BJ (cell line): ENCODE data around the gene MYO5A. TPM values are rescaled to one million over a fixed set of nuclear protein-coding genes. Genes with fewer than 3 reads are reported as not detected.

Source experiments
- CTCF ChIA-PET: fragments of 350-600 bp; formaldehyde crosslinking; extraction: SDS; loops from one replicate; lab custom pipeline; 2021; ENCODE audit warnings: antibody characterized with exemption, inconsistent platforms; lab: Yijun Ruan, JAX
- POLR2A ChIA-PET: fragments of 300-600 bp; sonication (Branson Sonifier 250); formaldehyde crosslinking; extraction: SDS; loops from one replicate; lab custom pipeline; 2021; ENCODE audit warnings: antibody characterized with exemption; lab: Charles Lee
- DNase-seq: peaks from one replicate; pipeline ENCODE4 v3.0.0-alpha.2; 2011; ENCODE audit warnings: low read depth
- H3K27me3 ChIP-seq: 2 replicates; pipeline ENCODE4 v1.6.0; 2011; ENCODE audit warnings: low read length; ENCODE audit not compliant: control insufficient read depth, insufficient read depth
- H3K36me3 ChIP-seq: 2 replicates; pipeline ENCODE4 v1.5.1; 2011; ENCODE audit warnings: low read length; ENCODE audit not compliant: control insufficient read depth, insufficient read depth
- H3K4me3 ChIP-seq: 2 replicates; pipeline ENCODE4 v1.5.1; 2011; ENCODE audit warnings: low read depth, mild to moderate bottlenecking, control low read depth, low read length
- polyA plus RNA-seq: library from polyadenylated mRNA; depleted of rRNA; stranded (reverse); fragments of >200 nt; gene quantifications from 2 replicates; pipeline ENCODE4 v1.2.3, GENCODE V29; 2011
- TF ChIP-seq, protein P1 (sequence below): IDR thresholded peaks from 2 replicates; pipeline ENCODE4 v1.5.1; 2011; ENCODE audit warnings: low read depth, mild to moderate bottlenecking, control low read depth, inconsistent platforms, low read length, moderate library complexity; ENCODE audit not compliant: insufficient read depth

The MYO5A gene
- polyA plus RNA-seq, 1 experiment, result 38.3 TPM

DNA sequence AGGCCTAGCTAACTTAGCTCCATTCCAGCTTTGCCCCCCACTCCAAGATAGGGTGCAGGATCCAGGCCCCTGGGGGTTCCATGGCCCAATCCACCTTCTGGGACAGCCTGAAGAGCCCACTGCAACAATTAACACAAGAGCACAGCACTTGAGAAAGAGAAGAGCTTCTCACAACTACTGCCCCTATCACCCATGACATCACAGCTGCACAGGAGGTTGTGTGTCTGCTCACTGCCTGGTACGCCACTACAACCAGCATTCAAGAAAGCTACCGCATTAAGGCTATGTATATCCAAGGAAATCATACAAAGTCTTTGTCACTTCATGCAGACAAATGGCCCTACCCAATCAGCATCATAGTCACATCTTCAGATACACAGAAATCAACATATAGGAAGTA, 62.0 kb downstream of the MYO5A start:
- DNase-seq, result no peak
- TF ChIP-seq, protein P1, sequence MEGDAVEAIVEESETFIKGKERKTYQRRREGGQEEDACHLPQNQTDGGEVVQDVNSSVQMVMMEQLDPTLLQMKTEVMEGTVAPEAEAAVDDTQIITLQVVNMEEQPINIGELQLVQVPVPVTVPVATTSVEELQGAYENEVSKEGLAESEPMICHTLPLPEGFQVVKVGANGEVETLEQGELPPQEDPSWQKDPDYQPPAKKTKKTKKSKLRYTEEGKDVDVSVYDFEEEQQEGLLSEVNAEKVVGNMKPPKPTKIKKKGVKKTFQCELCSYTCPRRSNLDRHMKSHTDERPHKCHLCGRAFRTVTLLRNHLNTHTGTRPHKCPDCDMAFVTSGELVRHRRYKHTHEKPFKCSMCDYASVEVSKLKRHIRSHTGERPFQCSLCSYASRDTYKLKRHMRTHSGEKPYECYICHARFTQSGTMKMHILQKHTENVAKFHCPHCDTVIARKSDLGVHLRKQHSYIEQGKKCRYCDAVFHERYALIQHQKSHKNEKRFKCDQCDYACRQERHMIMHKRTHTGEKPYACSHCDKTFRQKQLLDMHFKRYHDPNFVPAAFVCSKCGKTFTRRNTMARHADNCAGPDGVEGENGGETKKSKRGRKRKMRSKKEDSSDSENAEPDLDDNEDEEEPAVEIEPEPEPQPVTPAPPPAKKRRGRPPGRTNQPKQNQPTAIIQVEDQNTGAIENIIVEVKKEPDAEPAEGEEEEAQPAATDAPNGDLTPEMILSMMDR, result no peak
- POLR2A ChIA-PET, result no interaction called here
- H3K4me3 ChIP-seq, result no peak overlapping the region
- no peaks in the 10 kb centered on the region for H3K27me3 ChIP-seq
- CTCF ChIA-PET, result interaction anchor here (0.6 to 0.9 kb wide), 3 partner anchors 13 to 210 kb away, joined by 3 read pairs; no protein-coding TSS in a partner anchor
- no peaks in the 10 kb centered on the region for H3K36me3 ChIP-seq

- TF ChIP-seq, protein P1, result no peak
- no peak overlapping the region for H3K4me3 ChIP-seq
- H3K36me3 ChIP-seq, result no peaks in the 10 kb centered on the region
- H3K27me3 ChIP-seq, result no peaks in the 10 kb centered on the region
- POLR2A ChIA-PET, result no interaction called here
- CTCF ChIA-PET, result interaction anchor here (0.6 to 0.9 kb wide), 2 partner anchors 140 to 210 kb away, joined by 3 read pairs; no protein-coding TSS in a partner anchor
- DNase-seq, result no peak
These were observed 62.5 kb downstream of the MYO5A start for GRCh38 chr15:52466134-52466701.

DNA sequence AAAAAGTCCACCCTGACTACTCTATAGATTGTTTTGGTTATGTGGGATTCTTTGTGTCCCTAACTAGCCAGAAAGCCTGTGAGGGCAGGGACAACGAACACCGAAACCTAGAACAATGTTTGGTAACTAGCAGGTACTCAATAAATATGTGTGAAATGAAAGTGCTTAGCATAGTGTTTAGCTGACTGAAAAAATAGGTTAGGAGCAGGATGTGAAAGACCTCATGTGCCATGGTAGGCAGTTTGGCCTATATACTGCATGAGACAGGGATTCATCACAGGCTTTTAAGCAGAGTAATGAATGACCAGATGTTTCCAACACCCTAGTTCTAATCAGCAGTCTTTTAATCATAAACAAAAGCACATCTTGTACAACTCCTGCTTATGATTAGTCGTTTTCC, 64.2 kb downstream of the MYO5A start:
- Histone ChIP-seq H3K36me3 (no peaks in the 10 kb centered on the region), H3K27me3 (no peaks in the 10 kb centered on the region), H3K4me3 (no peak overlapping the region)
- TF ChIP-seq, protein P1, result no peak
- CTCF ChIA-PET, result interaction anchor here (1.3 to 1.8 kb wide), 2 partner anchors 21 to 207 kb away, joined by 4 read pairs; no protein-coding TSS in a partner anchor
- POLR2A ChIA-PET, result no interaction called here
- no peak for DNase-seq

- DNase-seq, result no peak
- ChIA-PET POLR2A (no interaction called here), CTCF (interaction anchor here (0.6 to 1.8 kb wide), 6 partner anchors 21 to 207 kb away, joined by 3 to 4 read pairs (median 4); no protein-coding TSS in a partner anchor)
- no peaks in the 10 kb centered on the region for H3K27me3 ChIP-seq
- H3K36me3 ChIP-seq, result no peaks in the 10 kb centered on the region
- TF ChIP-seq, protein P1, result no peak
- no peak overlapping the region for H3K4me3 ChIP-seq
These were observed 64.6 kb downstream of the MYO5A start for GRCh38 chr15:52464040-52464439.

- no peak overlapping the region for H3K4me3 ChIP-seq
- H3K36me3 ChIP-seq, result no peaks in the 10 kb centered on the region
- H3K27me3 ChIP-seq, result no peaks in the 10 kb centered on the region
- ChIA-PET CTCF (interaction anchor here (0.5 to 1.8 kb wide), 8 partner anchors 20 to 224 kb away, joined by 3 to 4 read pairs (median 4); no protein-coding TSS in a partner anchor), POLR2A (no interaction called here)
- DNase-seq, result no peak
- TF ChIP-seq, protein P1, result no peak
These were observed 65.0 kb downstream of the MYO5A start for GRCh38 chr15:52463638-52464037.
